ENCODE measurements around the gene OSBPL3. TPM values are rescaled to one million over a fixed set of nuclear protein-coding genes. Genes with fewer than 3 reads are reported as not detected.

Gene OSBPL3
- polyA plus RNA-seq, 1 donor (not counting 4 experiments of a cell fraction or from before 2014, with no cell fraction given), result 34.0 TPM

DNA sequence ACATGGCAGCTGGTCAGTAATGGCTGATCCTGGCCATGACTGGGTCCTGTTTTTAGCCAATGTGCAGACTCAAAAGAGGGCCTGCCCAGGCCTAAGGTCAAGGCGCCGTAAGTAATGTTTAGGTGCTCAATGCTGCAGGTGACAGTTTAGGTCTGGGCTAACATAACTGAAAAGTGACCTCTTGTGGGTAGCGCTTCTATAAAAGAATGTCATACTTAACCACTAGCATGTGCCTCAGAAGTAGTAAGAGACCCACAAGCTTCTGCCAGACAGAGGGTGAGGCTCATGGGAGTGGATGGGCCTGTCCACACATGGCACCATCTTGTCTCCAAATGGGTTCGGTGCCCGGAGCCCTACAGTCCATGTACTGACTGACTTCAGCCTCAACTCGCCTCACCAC is 132.2 kb downstream of the OSBPL3 start:
- Histone ChIP-seq H3K36me3 (ENCODE audit: control insufficient read depth in 2 of 2, extremely low read depth in 1 of 2, insufficient read depth in 2 of 2, low read length in 2 of 2) (peaks cover 15 to 38% of the 10 kb centered on the region in 2 experiments), H3K27me3 (ENCODE audit: control insufficient read depth, extremely low read depth, insufficient read depth, low read length) (no peaks in the 10 kb centered on the region), H3K4me2 (ENCODE audit: control insufficient read depth, extremely low read depth, insufficient read depth, low read depth, low read length) (no peak overlapping the region), H3K9me1 (ENCODE audit: control insufficient read depth, extremely low read depth, insufficient read depth, low read length) (no peaks in the 10 kb centered on the region), H3K9me3 (ENCODE audit: control insufficient read depth, low read depth, low read length) (no peaks in the 10 kb centered on the region), H3K9ac (ENCODE audit: control insufficient read depth, extremely low read depth, insufficient read depth, low read length) (no peak overlapping the region), H3K4me3 (ENCODE audit: control insufficient read depth in 2 of 3, extremely low read depth in 1 of 3, insufficient read depth in 2 of 3, low read depth in 1 of 3, low read length in 3 of 3) (no peak overlapping the region), H3K79me2 (ENCODE audit: control insufficient read depth, insufficient read depth, low read length) (no peaks in the 10 kb centered on the region), H2AFZ (ENCODE audit: control insufficient read depth, low read length) (no peak overlapping the region), H3K27ac (ENCODE audit: control insufficient read depth, insufficient read depth, low read length) (no peak overlapping the region), H3K4me1 (ENCODE audit: control insufficient read depth, extremely low read depth, insufficient read depth, low read length) (peaks cover 11% of the 10 kb centered on the region), H4K20me1 (ENCODE audit: control insufficient read depth, extremely low read depth, insufficient read depth, low read length) (no peaks in the 10 kb centered on the region)
- FAIRE-seq, result peak; percentile 29
- dilution Hi-C loops (cut with MboI; ENCODE audit: extremely low pct_ligation_motif_present, low sequenced_read_pairs), result no loop called here
- TF ChIP-seq EZH2 (IDR thresholded peaks at IDR 0.05; ENCODE audit: low read length), result no peak
- TF ChIP-seq, protein P1, sequence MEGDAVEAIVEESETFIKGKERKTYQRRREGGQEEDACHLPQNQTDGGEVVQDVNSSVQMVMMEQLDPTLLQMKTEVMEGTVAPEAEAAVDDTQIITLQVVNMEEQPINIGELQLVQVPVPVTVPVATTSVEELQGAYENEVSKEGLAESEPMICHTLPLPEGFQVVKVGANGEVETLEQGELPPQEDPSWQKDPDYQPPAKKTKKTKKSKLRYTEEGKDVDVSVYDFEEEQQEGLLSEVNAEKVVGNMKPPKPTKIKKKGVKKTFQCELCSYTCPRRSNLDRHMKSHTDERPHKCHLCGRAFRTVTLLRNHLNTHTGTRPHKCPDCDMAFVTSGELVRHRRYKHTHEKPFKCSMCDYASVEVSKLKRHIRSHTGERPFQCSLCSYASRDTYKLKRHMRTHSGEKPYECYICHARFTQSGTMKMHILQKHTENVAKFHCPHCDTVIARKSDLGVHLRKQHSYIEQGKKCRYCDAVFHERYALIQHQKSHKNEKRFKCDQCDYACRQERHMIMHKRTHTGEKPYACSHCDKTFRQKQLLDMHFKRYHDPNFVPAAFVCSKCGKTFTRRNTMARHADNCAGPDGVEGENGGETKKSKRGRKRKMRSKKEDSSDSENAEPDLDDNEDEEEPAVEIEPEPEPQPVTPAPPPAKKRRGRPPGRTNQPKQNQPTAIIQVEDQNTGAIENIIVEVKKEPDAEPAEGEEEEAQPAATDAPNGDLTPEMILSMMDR (optimal IDR thresholded peaks at IDR 0.05 in 1 of 3, IDR thresholded peaks at IDR 0.05 in 1 of 3, conservative IDR thresholded peaks at IDR 0.05 in 1 of 3; ENCODE audit: extremely low read depth in 1 of 3, insufficient read depth in 2 of 3, low read length in 3 of 3), result no peak
- no peak for DNase-seq (ENCODE audit: low read depth, low spot score)

DNA sequence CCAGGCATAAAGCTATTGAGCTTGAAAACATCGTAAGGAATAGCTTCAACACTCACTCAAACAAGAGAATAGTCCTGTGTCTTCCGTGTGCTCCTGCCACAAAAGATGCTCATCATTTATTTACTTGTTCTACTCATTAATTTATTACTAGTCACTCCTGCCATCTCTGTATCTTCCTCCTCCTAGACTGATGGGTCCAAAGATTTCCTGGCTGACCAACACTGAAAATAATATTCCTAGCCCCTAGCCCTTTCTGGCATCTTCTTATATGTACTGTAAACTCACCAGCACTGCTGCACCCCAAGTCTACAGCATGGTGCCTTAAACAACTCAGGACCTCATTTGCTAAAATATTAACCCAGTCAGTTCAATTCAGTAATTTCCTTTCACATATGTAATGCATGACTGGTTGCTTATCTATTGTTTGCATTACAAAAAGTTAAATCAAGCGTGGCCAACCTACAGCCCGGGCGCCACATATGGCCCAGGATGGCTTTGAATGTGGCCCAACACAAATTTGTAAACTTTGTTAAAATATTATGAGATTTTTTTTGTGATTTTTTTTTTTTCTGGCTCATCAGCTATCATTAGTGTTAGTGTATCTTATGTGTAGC is 136.1 kb downstream of the OSBPL3 start:
- Histone ChIP-seq H4K20me1 (ENCODE audit: control insufficient read depth, extremely low read depth, insufficient read depth, low read length) (no peaks in the 10 kb centered on the region), H2AFZ (ENCODE audit: control insufficient read depth, low read length) (no peak overlapping the region), H3K9ac (ENCODE audit: control insufficient read depth, extremely low read depth, insufficient read depth, low read length) (no peak overlapping the region), H3K9me1 (ENCODE audit: control insufficient read depth, extremely low read depth, insufficient read depth, low read length) (no peaks in the 10 kb centered on the region), H3K36me3 (ENCODE audit: control insufficient read depth in 2 of 2, extremely low read depth in 1 of 2, insufficient read depth in 2 of 2, low read length in 2 of 2) (peaks cover 7 to 18% of the 10 kb centered on the region in 2 experiments), H3K4me1 (ENCODE audit: control insufficient read depth, extremely low read depth, insufficient read depth, low read length) (peaks cover 8% of the 10 kb centered on the region), H3K27me3 (ENCODE audit: control insufficient read depth, extremely low read depth, insufficient read depth, low read length) (no peaks in the 10 kb centered on the region), H3K27ac (ENCODE audit: control insufficient read depth, insufficient read depth, low read length) (no peak overlapping the region), H3K79me2 (ENCODE audit: control insufficient read depth, insufficient read depth, low read length) (no peaks in the 10 kb centered on the region), H3K4me3 (ENCODE audit: control insufficient read depth in 2 of 3, extremely low read depth in 1 of 3, insufficient read depth in 2 of 3, low read depth in 1 of 3, low read length in 3 of 3) (no peak overlapping the region), H3K4me2 (ENCODE audit: control insufficient read depth, extremely low read depth, insufficient read depth, low read depth, low read length) (no peak overlapping the region), H3K9me3 (ENCODE audit: control insufficient read depth, low read depth, low read length) (no peaks in the 10 kb centered on the region)
- FAIRE-seq, result no peak
- dilution Hi-C loops (cut with MboI; ENCODE audit: extremely low pct_ligation_motif_present, low sequenced_read_pairs), result no loop called here
- no peak for TF ChIP-seq EZH2 (IDR thresholded peaks at IDR 0.05; ENCODE audit: low read length)
- TF ChIP-seq, protein P1 (optimal IDR thresholded peaks at IDR 0.05 in 1 of 3, IDR thresholded peaks at IDR 0.05 in 1 of 3, conservative IDR thresholded peaks at IDR 0.05 in 1 of 3; ENCODE audit: extremely low read depth in 1 of 3, insufficient read depth in 2 of 3, low read length in 3 of 3), result no peak
- DNase-seq (ENCODE audit: low read depth, low spot score), result no peak
